HG02870 (cell line): ENCODE measurements around the gene NPC1L1.

Experiments used
- ATAC-seq: cut with Tn5 transposase; IDR thresholded peaks from one replicate; pipeline ENCODE4 v1.9.1; 2021; ENCODE audit warnings: mild to moderate bottlenecking, moderate library complexity; ENCODE audit not compliant: unreplicated experiment

NPC1L1 gene

DNA sequence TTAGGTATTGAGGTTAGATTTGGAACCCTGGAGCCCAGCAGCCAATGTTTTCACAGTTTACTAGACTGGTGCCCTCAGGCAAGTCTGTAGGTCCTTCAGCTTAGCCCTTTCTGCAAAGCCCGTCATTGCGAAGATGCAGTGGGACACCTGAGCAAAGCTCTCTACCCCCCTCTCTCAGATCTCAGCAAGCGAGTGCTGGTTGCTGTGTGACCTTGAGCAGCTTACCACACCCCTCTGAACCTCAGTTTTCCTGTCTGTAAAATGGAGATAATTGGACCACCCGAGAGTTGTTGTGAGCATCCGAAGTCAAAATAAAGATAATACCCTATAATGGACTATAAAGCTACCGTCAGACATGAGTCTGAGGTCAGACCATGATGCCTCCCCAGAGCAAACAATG lies 3.7 kb downstream of the NPC1L1 start:
- ATAC-seq, result no peak

DNA sequence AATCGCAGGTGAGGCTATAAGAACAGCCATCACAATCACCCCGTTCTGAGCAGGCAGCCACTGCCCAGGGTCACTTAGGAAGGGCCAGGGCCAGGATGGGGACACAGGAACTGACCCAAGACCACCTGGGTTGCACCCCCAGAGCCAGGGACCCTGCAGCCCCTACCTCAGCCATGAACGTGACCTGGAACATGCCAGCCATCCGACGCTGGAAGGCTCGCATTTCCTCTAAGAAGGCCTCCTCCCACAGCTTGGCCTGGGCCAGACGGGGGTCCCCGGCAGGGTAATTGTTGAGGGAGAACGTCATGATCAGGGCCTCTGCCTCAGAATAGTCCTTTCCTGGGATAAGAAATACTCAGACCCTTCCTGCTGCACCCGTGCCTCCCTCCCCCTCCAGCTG lies 5.0 kb downstream of the NPC1L1 start:
- ATAC-seq, result no peak

DNA sequence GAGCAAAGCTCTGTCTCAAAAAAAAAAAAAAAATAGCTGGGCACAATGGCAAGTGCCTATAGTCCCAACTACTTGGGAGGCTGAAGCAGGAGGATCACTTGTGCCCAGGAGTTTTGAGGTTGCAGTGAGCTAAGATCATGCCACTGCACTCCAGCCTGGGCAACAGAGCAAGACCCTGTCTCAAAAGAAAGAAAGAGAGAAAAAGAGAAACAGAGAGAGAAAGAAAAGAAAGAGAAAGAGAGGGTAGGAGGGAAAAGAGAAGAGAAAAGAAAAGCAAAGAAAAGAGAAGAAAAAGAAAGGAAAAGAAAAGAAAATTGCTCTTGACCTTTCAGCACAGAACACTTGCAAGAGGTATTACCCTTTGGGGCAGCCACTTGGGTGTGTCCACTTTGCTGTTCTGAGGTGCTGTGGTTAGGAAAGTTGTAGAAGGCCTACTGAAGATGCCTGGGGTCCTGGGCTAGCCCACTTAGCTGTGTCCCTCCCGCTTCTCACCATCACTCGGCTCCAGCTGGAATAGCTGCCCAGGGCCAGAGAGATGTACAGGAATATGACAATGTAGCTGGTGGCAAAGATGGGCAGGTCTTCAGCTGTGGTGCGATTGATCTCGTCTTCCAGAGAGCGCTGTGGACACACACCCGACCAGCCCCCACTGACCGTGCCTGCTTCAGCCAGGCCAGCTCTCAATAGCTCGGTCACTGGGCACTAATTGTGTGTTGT lies 5.6 kb downstream of the NPC1L1 start:
- ATAC-seq, result no peak

DNA sequence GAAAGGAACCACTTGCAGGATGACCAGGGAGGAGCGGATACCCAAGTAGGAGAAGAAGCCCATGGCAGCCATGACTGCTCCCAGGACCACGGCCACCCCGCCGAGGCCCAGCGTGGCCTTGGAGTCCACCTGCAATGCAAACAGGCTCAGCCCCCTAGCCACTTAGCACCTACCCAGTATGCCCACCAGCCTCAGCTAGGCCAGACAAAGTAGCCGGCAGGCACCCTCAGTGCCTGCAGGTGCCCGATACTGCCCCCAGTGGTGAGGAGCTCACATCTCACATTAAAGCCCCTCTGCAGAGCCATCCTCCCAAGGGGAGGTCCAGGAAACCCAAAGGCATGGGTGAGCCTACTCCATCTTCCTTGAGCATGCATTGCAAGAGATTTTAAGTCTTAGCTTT lies 6.6 kb downstream of the NPC1L1 start:
- peak; percentile 47 for ATAC-seq

DNA sequence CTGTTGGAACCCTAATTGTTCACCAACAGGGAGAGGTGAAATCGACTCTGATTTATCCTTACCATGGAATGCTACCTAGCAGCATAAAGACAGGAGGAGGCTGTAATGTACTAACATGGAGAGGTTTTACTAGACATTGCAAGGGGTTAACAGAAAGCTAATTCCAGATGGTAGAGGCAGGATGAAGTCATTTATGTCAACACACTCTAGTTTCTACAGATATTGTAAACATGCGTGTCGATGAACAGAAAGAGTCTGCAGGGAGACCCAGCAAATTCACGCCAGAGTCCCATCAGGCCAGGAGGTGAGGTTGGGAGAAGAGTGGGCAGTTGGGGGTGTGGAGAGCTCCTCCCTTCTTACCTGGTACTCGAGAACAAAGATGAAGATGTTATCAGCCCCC lies 7.0 kb downstream of the NPC1L1 start:
- no peak for ATAC-seq

DNA sequence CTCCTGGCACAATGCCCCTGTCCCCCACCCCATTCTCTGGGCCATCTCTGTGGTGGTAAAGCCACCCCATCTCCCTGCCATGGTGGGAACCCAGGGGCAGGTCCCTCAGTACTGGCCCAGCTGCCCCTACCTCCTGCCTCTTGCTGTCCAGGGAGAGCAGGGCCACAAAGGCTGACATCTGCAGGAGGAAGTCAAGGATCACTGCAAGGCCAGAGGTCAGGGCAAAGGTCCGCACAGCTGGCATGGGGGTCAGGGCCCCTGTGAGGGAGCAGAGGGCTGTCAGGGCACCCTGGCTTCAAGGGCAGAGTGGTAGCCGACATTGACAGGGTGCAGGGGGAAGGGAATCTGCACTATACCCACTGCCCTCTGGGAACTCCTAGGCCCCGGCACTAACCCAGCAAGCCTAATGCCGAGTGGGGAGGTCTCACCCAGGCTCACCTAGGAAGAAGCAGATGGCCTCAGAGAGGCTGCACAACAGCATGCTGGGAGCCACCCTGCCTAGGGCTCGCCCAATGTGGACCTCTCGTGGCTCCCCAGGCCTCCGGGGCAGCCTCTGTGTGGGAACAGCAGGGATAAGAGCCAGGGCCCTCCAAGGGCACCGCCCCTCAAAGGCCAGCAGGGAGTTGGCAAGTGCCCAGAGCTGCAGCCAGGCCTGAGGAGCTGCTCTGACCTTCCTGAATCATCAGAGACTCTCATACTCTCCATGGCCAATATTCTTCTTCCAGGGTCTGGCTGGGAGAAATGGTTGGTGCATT lies 7.7 kb downstream of the NPC1L1 start:
- ATAC-seq, result no peak

DNA sequence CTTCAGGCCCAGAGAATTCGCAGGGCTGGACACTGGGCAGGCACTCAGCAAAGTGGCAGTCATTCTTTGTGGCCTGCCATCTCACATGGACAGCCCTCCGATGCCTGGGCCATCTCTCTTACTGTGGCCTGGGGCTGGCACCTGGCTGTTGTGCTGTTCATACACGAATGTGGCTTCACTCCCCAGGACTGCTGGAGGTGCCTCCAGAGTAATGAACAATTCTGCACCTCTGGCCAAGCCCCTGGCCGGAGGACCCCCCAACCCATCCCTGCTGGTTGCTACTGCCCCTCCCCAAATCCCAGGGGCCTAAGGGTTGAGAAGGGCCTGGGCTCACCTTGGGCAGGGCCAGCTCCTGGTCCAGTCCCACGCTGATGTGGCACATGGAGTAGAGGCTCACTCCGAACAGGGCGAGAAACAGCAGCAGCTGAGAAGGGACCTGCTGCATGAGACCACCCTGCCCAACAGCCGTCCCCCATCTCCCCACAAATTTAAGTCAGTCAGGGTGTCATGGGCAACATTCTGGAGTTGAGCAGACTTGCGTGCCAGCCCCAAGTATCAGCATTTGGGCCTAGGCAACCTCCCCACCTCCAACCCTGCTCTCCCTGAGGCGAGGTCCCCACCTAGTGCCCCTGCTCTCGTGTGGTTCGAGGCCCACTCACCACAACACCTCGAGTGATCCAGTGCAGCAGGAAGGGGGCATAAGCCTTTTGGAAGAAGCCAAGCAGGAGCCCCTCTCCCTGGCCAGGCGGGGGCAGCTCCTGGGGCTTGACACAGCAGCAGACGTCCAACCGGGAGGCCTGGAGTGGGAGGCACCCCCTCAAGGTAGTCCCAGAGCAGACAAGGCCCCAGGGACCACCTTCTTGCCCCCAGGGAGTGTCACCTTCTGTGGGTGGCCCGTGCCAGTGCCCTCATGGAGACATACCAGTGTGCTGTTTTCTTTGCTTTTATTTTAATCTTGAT lies 9.4 kb downstream of the NPC1L1 start:
- ATAC-seq, result no peak

DNA sequence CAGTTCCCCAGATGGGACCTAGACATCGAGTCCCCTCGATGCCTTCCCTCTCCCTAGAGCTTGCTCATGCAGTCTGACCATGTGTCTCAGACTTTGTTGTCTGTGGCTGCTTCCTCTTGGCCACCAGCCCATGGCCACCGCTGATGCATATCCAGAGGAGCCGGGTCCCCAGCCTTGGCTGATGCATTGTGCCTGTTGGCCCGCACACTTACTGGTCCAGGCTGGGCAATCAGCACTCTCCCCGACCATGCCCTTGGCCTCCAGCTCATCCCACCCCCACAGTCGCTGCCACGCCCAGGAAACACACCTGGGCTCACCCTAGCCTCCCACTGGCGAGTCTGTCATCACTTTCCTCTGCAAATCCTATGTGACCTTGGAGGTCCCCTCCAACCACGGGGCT lies 10.1 kb downstream of the NPC1L1 start:
- ATAC-seq, result no peak

DNA sequence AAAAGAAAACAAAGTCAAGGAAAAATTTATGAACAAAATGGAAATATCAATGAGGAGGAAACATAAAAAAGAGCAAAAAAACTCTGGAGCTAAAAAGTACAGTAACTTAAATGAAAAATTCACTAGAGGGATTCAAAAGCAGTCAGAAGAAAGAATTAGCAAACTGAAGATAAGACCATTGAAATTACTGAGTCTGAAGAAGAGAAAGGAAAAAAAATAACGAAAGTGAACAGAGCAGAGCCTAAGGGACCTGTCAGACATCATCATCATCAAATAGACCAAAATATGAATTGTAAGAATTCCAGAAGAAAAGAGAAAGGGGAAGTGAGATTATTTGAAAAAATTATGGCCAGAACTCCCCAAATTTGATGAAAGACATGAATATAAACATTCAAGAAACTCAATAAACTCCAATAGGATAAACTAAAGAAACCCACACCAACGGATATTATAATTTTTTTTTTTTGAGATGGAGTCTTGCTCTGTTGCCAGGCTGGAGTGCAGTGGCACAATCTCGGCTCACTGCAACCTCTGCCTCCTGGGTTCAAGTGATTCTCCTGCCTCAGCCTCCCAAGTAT lies 16.2 kb downstream of the NPC1L1 start:
- no peak for ATAC-seq

DNA sequence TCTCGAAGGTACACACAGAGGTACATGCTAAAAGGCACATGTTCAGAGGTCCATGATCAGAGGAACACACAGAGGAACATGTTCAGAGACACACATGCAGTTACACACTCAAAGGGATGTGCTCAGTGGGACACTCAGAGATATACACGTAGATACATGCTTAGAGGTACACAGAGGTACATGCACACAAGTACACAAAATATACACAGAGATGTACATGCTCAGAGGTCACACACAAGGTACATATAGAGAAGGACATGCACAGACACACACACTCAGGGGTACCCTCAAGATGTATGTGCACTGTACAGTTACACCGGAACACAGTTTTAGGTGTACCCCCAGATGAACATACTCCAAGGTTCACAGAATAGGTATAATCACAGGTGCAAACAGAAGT lies 18.8 kb downstream of the NPC1L1 start:
- no peak for ATAC-seq

DNA sequence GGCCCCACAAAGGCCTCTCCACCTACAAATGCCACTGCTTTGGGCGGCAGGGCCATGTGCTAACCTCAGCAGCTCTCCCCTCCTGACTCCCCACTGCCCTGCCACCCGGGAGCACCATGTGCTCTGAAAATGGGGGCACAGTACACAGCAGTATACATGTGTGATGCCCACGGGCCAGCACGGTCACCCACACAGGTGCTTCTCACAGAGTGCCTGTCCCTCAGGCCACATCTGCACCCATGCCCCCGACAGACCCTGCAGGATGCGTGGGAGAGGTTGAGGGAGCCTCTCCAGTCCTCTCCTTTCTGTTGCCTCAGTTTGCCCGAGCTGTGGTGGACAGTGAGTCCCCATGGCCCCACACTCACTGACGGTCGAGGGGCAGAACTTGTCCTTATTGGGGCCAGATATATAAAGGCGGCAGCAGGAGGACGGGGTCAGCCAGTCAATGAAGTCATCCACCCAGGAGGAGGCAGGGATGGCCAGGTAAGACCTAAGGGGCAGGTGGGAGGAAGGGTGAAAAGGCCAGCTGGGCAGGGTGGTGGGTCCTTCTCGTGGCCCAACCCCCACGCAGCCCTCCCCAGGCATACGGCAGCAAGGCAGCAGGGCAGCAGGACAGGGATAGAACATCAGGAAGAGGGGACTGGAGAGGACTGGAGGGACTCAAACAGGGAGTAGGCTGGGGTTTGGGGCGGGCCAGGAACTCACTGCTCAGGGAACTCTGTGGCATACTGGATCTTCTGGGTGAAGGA lies 19.6 kb downstream of the NPC1L1 start:
- ATAC-seq, result no peak

DNA sequence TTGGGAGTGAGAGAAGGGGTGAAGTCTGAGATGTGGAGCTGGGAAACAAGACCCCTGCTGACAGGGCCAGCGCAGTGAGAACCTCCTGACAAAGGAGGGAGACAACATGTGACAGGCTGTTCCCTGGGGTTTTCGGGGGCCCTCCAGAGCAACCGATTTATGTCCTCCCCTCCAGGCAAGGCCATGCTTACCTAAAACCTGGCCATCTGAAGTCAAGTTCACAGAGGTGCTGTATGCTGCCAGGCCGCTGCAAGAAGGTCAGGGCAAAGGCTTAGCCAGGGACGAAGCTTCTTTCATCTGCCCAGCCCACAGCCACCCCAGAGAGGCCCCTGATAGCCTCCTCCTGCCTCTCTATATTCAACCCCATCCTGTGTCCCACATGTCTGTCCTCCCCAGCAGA lies 20.6 kb downstream of the NPC1L1 start:
- ATAC-seq, result no peak

DNA sequence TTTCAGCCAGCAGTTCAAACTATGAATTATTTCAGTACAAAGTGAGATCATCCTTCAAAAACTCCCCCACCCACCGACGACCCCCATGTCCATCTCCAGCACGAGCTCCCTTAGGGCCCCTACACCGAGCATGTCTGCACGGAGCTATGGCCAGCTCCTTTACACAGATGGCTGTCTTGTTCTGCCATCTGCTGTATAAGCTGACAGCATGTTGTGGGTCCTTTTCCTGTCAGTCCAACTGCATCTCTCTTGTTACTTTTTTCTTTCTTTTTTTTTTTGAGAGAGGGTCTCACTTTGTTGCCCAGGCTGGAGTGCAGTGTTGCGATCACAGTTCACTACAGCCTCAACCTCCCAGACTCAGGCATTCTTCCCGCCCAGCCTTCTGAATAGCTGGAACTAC lies 21.6 kb downstream of the NPC1L1 start:
- no peak for ATAC-seq

DNA sequence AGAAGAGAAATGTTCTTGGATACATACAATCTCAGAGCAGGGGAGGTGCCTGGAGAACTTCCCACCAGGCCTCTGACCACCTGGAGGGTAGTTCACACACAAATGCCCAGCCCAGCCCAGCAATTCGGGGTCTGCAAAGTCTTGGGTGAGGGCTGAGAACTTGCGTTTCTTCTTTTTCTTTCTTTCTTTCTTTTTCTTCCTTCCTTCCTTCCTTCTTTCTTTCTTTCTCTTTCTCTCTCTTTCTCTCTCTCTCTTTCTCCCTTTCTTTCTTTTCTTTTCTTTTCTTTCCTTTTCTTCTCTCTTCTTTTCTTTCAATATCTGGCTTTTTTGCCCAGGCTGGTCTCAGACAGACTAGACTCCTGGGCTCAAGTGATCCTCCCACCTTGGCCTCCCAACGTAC lies 22.4 kb downstream of the NPC1L1 start:
- ATAC-seq, result no peak

DNA sequence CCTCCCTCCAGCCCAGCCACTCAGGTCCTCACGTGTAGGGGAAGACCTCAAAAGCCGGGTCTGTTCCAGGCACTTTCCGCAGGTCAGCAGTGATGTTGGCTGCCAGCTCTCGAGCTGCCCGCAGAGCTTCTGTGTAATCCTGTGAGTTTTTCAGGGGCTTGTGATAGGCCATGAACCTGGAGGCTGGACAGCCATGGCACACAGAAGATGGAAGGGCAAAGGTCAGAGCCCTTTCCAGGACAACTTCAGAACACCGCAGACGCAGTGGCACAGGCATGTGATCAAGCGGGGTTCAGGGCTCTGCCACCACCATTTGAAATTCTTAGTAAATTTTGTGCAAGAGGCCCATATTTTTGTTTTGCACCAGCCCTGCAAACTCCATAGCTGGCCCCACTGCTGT lies 24.0 kb downstream of the NPC1L1 start:
- no peak for ATAC-seq

DNA sequence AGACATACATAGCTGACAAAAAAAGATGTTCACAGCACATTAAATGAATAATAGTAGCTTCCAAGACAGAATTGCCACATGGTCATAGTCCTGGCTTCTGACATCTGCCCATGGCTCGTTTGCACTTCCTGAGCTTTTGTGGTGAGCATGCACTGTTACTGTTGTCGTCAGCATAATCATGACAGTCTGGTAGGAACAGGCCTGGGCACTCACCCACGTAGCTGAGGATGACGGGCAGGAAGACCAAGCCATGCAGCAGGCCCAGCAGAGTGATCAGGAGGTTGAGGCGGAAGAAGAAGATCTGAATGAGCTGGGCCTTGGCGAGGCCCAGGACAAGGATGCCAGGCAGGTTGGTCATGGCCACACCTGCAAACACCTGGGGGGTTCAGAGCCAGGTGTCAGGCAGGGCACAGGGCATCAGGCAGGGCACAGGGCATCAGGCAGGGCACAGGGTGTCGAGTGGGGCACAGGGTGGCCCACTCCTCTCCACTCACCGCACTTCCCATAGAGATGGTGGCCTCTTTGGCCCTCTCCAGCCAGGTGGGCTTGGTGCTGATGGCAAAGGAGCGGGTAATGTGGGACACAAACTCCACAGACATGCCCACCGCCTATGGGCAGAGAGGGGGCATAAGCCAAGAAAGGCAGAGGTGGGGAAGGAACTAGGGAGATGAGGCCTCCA lies 25.4 kb downstream of the NPC1L1 start:
- no peak for ATAC-seq

DNA sequence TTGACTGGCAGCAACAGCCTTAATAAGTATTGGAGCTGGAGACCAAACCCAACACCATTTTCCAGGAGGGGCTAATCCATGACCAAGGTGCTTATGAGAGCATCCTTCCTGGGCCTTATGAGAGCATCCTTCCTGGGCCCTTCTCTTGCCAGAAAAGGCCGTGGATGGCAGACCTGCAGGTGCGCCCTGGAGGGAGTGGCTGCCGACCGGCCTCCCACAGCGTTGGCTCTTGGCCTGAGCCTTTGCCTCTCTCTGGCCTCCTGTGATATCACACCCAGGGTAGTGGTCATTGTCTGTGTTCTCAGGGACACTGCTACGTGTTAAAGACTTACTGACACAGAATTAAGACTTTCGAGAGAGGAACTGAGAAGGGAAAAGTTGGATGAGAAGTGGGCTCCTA lies 28.4 kb downstream of the NPC1L1 start:
- ATAC-seq, result no peak

DNA sequence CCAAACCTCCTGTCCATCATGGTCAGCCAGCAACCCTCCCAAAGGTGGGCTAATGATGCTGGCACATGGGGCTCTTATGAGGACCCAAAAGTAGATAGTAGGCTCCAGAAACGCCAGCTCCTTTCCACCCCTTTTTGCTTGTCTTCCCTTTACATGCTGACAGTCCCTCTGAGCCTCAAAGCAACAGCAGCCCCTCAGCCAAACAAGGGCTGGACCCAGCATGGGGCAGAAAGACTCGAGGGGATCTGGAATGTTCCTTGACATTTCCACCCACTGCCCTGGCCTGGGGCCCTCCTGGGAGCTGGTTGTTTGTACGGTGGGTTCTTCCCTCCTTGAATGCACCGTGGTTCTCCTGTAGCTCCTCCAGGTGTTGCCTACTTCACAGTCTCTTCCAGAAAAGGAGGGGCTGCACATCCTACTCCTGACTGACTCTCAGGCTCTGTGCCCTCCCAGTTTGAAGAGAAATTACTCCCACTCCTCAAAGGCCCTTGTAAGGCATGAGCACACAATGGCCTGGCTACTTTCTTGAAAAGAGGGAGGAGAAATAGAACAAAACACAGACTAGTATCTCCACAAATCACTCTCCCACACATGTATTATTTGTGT lies 29.2 kb downstream of the NPC1L1 start:
- no peak for ATAC-seq

DNA sequence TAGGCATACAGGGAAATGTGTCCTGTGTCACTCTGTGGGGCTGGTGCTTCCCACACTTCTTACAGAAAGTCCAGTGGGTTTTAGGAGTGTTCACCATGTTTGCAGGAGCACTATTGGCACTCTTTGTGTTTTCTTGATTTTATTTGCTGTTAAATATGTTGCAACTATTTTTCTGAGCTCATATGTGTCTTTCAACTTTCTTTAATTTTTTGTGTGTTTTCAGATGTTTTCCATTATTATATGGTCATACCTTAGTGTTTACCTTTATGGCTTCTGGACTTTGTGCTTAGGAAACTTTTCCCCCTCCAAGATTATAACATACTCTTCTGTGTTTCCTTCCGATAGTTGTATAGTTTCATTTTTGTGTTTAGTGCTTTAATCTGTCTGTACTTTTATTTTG lies 29.9 kb downstream of the NPC1L1 start:
- ATAC-seq, result no peak
